ENCODE data around the gene SPINK8. TPM values are rescaled to one million over a fixed set of nuclear protein-coding genes. Genes with fewer than 3 reads are reported as not detected.

The SPINK8 gene
- total RNA-seq, 1 experiment from 2014 or later: not detected

- H3K9me3 Mint-ChIP-seq: peaks cover 15 to 23% of the 10 kb centered on the region in 2 experiments
- Histone ChIP-seq H3K9ac (ENCODE audit: extremely low read depth, insufficient read length, low read length) (no peak overlapping the region), H2BK12ac (ENCODE audit: insufficient read length, low read depth, low read length) (no peak overlapping the region), H2BK5ac (ENCODE audit: insufficient read length, low read length) (no peak overlapping the region), H3K4me2 (ENCODE audit: insufficient read depth, insufficient read length, low read length) (no peak overlapping the region), H3K18ac (ENCODE audit: insufficient read length, low read depth, low read length) (no peak overlapping the region), H3K9me3 (ENCODE audit: control insufficient read depth, low read depth, low read length) (peaks cover 6% of the 10 kb centered on the region), H3K79me2 (ENCODE audit: insufficient read depth, low read length) (no peaks in the 10 kb centered on the region), H3T11ph (ENCODE audit: low read length) (no peak overlapping the region), H3K14ac (ENCODE audit: insufficient read depth, low read length) (no peak overlapping the region), H2AFZ (ENCODE audit: low read length) (no peak overlapping the region), H2BK20ac (ENCODE audit: low read depth, low read length, poor library complexity, severe bottlenecking) (no peak overlapping the region), H4K91ac (ENCODE audit: insufficient read length, low read depth, low read length) (no peak overlapping the region), H3K4ac (ENCODE audit: low read depth, low read length) (no peak overlapping the region), H4K8ac (replicated peaks; ENCODE audit: insufficient read length, low read depth, low read length) (no peak overlapping the region), H2BK15ac (ENCODE audit: low read depth, low read length) (no peak overlapping the region; the same call in 1 of the 2 replicates), H3K23me2 (ENCODE audit: insufficient read length, low read depth, low read length, poor library complexity, severe bottlenecking) (no peaks in the 10 kb centered on the region), H3K27me3 (ENCODE audit: insufficient read depth, low read length) (no peaks in the 10 kb centered on the region), H3K27ac (ENCODE audit: insufficient read length, low read depth, low read length) (no peak overlapping the region), H2BK120ac (ENCODE audit: low read depth, low read length, poor library complexity, severe bottlenecking) (no peak overlapping the region), H3K23ac (ENCODE audit: insufficient read length, low read depth, low read length) (no peak overlapping the region), H3K4me1 (ENCODE audit: insufficient read depth, low read length) (no peaks in the 10 kb centered on the region), H4K5ac (ENCODE audit: insufficient read length, low read depth, low read length) (no peak overlapping the region), H2AK5ac (ENCODE audit: insufficient read length, low read length) (no peak overlapping the region), H3K79me1 (ENCODE audit: insufficient read depth, low read depth, low read length, poor library complexity, severe bottlenecking) (peaks cover 3% of the 10 kb centered on the region), H4K20me1 (ENCODE audit: control insufficient read depth, insufficient read depth, insufficient read length) (peaks cover 3% of the 10 kb centered on the region), H3K56ac (ENCODE audit: insufficient read length, low read depth, low read length) (no peak overlapping the region)
- H3K27me3 Mint-ChIP-seq (ENCODE audit: low read depth): no peaks in the 10 kb centered on the region; the same call in 1 of the 2 replicates
- H3K36me3 Mint-ChIP-seq (ENCODE audit: insufficient read depth in 1 of 3, low read depth in 3 of 3): peaks cover 72 to 75% (median 74%) of the 10 kb centered on the region in 3 experiments
- no CpG with 5 or more reads among the region's 2 CpGs for whole genome bisulfite sequencing (ENCODE audit: extremely low coverage, insufficient read length, low lambda C conversion rate)
- no peak overlapping the region for H3K4me3 Mint-ChIP-seq
- no peak overlapping the region for H3K27ac Mint-ChIP-seq
- TF ChIP-seq CTCF (conservative IDR thresholded peaks at IDR 0.05): no peak
- H3K4me1 Mint-ChIP-seq: peaks cover 7 to 9% of the 10 kb centered on the region in 2 experiments
- DNase-seq: no peak
Observed at GRCh38 chr3:48270306-48270705, 63.2 kb downstream of the SPINK8 start.
